Esophagus (tissue), 2 donors: Measurements from ENCODE around the gene NOX1. TPM values are rescaled to one million over a fixed set of nuclear protein-coding genes. Genes with fewer than 3 reads are reported as not detected.
"Not testable (repeated sequence)": the region's sequence is repeated elsewhere in the genome, so short reads cannot be mapped to it uniquely, and the experiment has no call there.

Source experiments
- H3K27ac ChIP-seq, 2 donors: one replicate each; pipeline ENCODE4 v1.5.1; 2013; ENCODE audit warnings: low read depth in 2 of 2, mild to moderate bottlenecking in 2 of 2, inconsistent platforms in 1 of 2, low read length in 1 of 2, moderate library complexity in 1 of 2
- H3K27me3 ChIP-seq, 2 donors: one replicate each; pipeline ENCODE4 v1.6.1; 2013; ENCODE audit warnings: low read length in 2 of 2, control low read depth in 1 of 2, mild to moderate bottlenecking in 1 of 2; ENCODE audit not compliant: insufficient read depth in 2 of 2, control insufficient read depth in 1 of 2
- H3K36me3 ChIP-seq, 2 donors: one replicate each; pipeline ENCODE4 v1.6.1; 2013; ENCODE audit warnings: low read length in 1 of 2; ENCODE audit not compliant: control insufficient read depth in 2 of 2, insufficient read depth in 2 of 2
- H3K4me1 ChIP-seq, 2 donors: one replicate each; pipeline ENCODE4 v1.6.1; 2013; ENCODE audit warnings: low read length in 1 of 2; ENCODE audit not compliant: control insufficient read depth in 2 of 2, insufficient read depth in 2 of 2
- H3K4me3 ChIP-seq, 2 donors: one replicate each; pipeline ENCODE4 v1.5.1; 2013; ENCODE audit warnings: low read length in 2 of 2, mild to moderate bottlenecking in 2 of 2, low read depth in 1 of 2, moderate library complexity in 1 of 2
- H3K9me3 ChIP-seq, 2 donors: one replicate each; pipeline ENCODE4 v1.6.1; 2013; ENCODE audit warnings: mild to moderate bottlenecking in 2 of 2, low read depth in 1 of 2, low read length in 1 of 2, moderate library complexity in 1 of 2; ENCODE audit not compliant: control insufficient read depth in 2 of 2, insufficient read depth in 1 of 2
- WGBS, 2 donors: extraction: QIAGEN DNeasy Blood & Tissue Kit; methylation state at CpG; one replicate each; pipeline ENCODE4 v1.1.7; 2013; 5-methylcytosine and 5-hydroxymethylcytosine counted together
- polyA plus RNA-seq, 2 donors: library from polyadenylated mRNA; stranded (reverse); fragments of 200-250 nt; gene quantifications; one replicate each; pipeline ENCODE4 v1.2.3, GENCODE V29; 2013
- donor health status: healthy with polysubstance abuse.
- donor health status: Bipolar disorder and iron deficiency.

The NOX1 gene
- polyA plus RNA-seq, 2 donors = 0.02 to 0.10 TPM

GRCh38 chrX:100798484-100799214 is 75.5 kb downstream of the NOX1 start:
- 43 to 64% methylated on average over 4 of the region's 4 CpGs for WGBS, 2 donors
- peaks cover 0 to 4% of the 10 kb centered on the region in 2 donors for H3K27me3 ChIP-seq
- H3K27ac ChIP-seq = no peak overlapping the region
- H3K9me3 ChIP-seq = no peaks in the 10 kb centered on the region
- no peak overlapping the region for H3K4me3 ChIP-seq
- no peaks in the 10 kb centered on the region for H3K4me1 ChIP-seq
- no peaks in the 10 kb centered on the region for H3K36me3 ChIP-seq

- Histone ChIP-seq H3K4me1 (no peaks in the 10 kb centered on the region), H3K27ac (no peak overlapping the region), H3K27me3 (peaks cover 0 to 4% of the 10 kb centered on the region in 2 donors), H3K4me3 (no peak overlapping the region), H3K9me3 (no peaks in the 10 kb centered on the region), H3K36me3 (no peaks in the 10 kb centered on the region)
- WGBS, 2 donors = 84 to 86% methylated on average over 4 of the region's 4 CpGs
Measured at GRCh38 chrX:100797359-100797758, 76.8 kb downstream of the NOX1 start.

GRCh38 chrX:100796371-100796770 is 77.8 kb downstream of the NOX1 start:
- H3K4me1 ChIP-seq, H3K9me3 ChIP-seq, H3K27ac ChIP-seq, H3K27me3 ChIP-seq, H3K36me3 ChIP-seq, H3K4me3 ChIP-seq: not testable (repeated sequence)
- 79 to 87% methylated on average over 7 of the region's 7 CpGs for WGBS, 2 donors

Other genes with a start within 250 kb of the NOX1 start
- 10 to 100 TPM; 50.1 to 55.4 TPM for gene TSPAN6, start 237.6 kb downstream of the NOX1 start, polyA plus RNA-seq
- 10 to 100 TPM; 16.0 to 39.7 TPM for gene SRPX2, start 230.2 kb downstream of the NOX1 start, polyA plus RNA-seq
- 1 to 10 TPM; 6.2 to 6.7 TPM for gene SYTL4, start 142.2 kb downstream of the NOX1 start, polyA plus RNA-seq
- 10 to 100 TPM; 12.1 to 21.5 TPM for gene CSTF2, start 54.0 kb downstream of the NOX1 start, polyA plus RNA-seq
- 1 to 10 TPM; 1.5 to 2.6 TPM for gene XKRX, start 54.6 kb upstream of the NOX1 start, polyA plus RNA-seq
- not detected for gene ARL13A, start 95.3 kb upstream of the NOX1 start, polyA plus RNA-seq
- gene TRMT2B, start 177.8 kb upstream of the NOX1 start, polyA plus RNA-seq = 10 to 100 TPM in 1 of 2 donors, 1 to 10 TPM in 1; 7.4 to 11.1 TPM
- gene TMEM35A, start 204.5 kb upstream of the NOX1 start, polyA plus RNA-seq = 1 to 10 TPM in 1 of 2 donors, under 1 TPM in 1; 0.39 to 2.0 TPM
- gene CENPI, start 223.8 kb upstream of the NOX1 start, polyA plus RNA-seq = 1 to 10 TPM; 1.0 to 1.5 TPM